ENCODE data around the gene SOX2. TPM values are rescaled to one million over a fixed set of nuclear protein-coding genes. Genes with fewer than 3 reads are reported as not detected.

SOX2 gene
- total RNA-seq, 1 experiment from 2014 or later, result 189 TPM

GRCh38 chr3:181705086-181705480 lies 6.6 kb upstream of the SOX2 start (continued):
- TF ChIP-seq, protein P1, sequence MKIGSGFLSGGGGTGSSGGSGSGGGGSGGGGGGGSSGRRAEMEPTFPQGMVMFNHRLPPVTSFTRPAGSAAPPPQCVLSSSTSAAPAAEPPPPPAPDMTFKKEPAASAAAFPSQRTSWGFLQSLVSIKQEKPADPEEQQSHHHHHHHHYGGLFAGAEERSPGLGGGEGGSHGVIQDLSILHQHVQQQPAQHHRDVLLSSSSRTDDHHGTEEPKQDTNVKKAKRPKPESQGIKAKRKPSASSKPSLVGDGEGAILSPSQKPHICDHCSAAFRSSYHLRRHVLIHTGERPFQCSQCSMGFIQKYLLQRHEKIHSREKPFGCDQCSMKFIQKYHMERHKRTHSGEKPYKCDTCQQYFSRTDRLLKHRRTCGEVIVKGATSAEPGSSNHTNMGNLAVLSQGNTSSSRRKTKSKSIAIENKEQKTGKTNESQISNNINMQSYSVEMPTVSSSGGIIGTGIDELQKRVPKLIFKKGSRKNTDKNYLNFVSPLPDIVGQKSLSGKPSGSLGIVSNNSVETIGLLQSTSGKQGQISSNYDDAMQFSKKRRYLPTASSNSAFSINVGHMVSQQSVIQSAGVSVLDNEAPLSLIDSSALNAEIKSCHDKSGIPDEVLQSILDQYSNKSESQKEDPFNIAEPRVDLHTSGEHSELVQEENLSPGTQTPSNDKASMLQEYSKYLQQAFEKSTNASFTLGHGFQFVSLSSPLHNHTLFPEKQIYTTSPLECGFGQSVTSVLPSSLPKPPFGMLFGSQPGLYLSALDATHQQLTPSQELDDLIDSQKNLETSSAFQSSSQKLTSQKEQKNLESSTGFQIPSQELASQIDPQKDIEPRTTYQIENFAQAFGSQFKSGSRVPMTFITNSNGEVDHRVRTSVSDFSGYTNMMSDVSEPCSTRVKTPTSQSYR (CRISPR knock-in tag; IDR thresholded peaks at IDR 0.05), result no peak

DNA sequence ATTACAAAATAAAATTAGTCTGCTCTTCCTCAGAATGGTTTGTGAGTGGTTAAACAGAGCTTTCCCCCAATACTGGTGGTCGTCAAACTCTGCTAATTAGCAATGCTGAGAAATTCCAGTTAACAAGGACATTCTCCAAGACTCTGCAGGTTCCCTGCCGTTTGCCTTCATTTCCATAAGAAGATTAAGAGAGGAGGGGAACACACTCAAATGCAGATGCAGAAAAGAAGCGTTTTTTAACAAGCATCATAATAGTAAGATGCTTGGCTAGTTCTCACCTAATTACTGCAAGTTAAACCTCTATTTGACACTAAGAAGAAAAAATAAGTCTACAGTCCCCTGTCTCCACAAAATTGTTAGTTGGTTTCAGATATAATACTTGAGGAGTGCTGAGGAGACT lies 3.7 kb upstream of the SOX2 start:
- H3K27me3 Mint-ChIP-seq (ENCODE audit: low read depth), result peaks cover 19% of the 10 kb centered on the region
- POLR2A ChIA-PET, result no interaction called here
- CTCF ChIA-PET, result no interaction called here
- no peaks in the 10 kb centered on the region for H3K9me3 Mint-ChIP-seq
- ATAC-seq (0 out of 2 replicates have a peak, but pooled peaks have one; percentile 1), DNase-seq (ENCODE audit: low spot score) (no peak)
- peak overlapping the region; percentile 51 for H3K4me3 Mint-ChIP-seq
- H3K27ac Mint-ChIP-seq, result peak overlapping the region; percentile 97
- H3K36me3 Mint-ChIP-seq, result peaks cover 6% of the 10 kb centered on the region
- peaks cover 64% of the 10 kb centered on the region for H3K4me1 Mint-ChIP-seq
- TF ChIP-seq TCF7 (CRISPR knock-in tag; IDR thresholded peaks at IDR 0.05; ENCODE audit: low read depth) (no peak), TEAD1 (CRISPR knock-in tag; IDR thresholded peaks at IDR 0.05) (peak; percentile 91), GABPB1 (CRISPR knock-in tag; IDR thresholded peaks at IDR 0.05) (no peak), CREB1 (CRISPR knock-in tag; IDR thresholded peaks at IDR 0.05) (no peak), OVOL2 (CRISPR knock-in tag; IDR thresholded peaks at IDR 0.05; ENCODE audit: borderline replicate concordance) (no peak), FOXP1 (CRISPR knock-in tag; IDR thresholded peaks at IDR 0.05; ENCODE audit: borderline replicate concordance) (no peak), MXD4 (CRISPR knock-in tag; IDR thresholded peaks at IDR 0.05; ENCODE audit: borderline replicate concordance) (no peak), ARID4B (CRISPR knock-in tag; IDR thresholded peaks at IDR 0.05; ENCODE audit: borderline replicate concordance) (no peak), USF1 (CRISPR knock-in tag; IDR thresholded peaks at IDR 0.05) (no peak), ETV6 (CRISPR knock-in tag; IDR thresholded peaks at IDR 0.05) (peak; percentile 71; the same call in 1 of the 2 replicates), PRRX2 (CRISPR knock-in tag; IDR thresholded peaks at IDR 0.05) (no peak), TP53 (CRISPR knock-in tag; IDR thresholded peaks at IDR 0.05) (no peak), NR2C2 (CRISPR knock-in tag; IDR thresholded peaks at IDR 0.05) (no peak)
- TF ChIP-seq, protein P2, sequence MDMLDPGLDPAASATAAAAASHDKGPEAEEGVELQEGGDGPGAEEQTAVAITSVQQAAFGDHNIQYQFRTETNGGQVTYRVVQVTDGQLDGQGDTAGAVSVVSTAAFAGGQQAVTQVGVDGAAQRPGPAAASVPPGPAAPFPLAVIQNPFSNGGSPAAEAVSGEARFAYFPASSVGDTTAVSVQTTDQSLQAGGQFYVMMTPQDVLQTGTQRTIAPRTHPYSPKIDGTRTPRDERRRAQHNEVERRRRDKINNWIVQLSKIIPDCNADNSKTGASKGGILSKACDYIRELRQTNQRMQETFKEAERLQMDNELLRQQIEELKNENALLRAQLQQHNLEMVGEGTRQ (CRISPR knock-in tag; IDR thresholded peaks at IDR 0.05), result no peak
- TF ChIP-seq, protein P3, sequence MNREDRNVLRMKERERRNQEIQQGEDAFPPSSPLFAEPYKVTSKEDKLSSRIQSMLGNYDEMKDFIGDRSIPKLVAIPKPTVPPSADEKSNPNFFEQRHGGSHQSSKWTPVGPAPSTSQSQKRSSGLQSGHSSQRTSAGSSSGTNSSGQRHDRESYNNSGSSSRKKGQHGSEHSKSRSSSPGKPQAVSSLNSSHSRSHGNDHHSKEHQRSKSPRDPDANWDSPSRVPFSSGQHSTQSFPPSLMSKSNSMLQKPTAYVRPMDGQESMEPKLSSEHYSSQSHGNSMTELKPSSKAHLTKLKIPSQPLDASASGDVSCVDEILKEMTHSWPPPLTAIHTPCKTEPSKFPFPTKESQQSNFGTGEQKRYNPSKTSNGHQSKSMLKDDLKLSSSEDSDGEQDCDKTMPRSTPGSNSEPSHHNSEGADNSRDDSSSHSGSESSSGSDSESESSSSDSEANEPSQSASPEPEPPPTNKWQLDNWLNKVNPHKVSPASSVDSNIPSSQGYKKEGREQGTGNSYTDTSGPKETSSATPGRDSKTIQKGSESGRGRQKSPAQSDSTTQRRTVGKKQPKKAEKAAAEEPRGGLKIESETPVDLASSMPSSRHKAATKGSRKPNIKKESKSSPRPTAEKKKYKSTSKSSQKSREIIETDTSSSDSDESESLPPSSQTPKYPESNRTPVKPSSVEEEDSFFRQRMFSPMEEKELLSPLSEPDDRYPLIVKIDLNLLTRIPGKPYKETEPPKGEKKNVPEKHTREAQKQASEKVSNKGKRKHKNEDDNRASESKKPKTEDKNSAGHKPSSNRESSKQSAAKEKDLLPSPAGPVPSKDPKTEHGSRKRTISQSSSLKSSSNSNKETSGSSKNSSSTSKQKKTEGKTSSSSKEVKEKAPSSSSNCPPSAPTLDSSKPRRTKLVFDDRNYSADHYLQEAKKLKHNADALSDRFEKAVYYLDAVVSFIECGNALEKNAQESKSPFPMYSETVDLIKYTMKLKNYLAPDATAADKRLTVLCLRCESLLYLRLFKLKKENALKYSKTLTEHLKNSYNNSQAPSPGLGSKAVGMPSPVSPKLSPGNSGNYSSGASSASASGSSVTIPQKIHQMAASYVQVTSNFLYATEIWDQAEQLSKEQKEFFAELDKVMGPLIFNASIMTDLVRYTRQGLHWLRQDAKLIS (CRISPR knock-in tag; IDR thresholded peaks at IDR 0.05; ENCODE audit: borderline replicate concordance), result peak; percentile 49; the same call in 1 of the 2 replicates
- TF ChIP-seq, protein P4, sequence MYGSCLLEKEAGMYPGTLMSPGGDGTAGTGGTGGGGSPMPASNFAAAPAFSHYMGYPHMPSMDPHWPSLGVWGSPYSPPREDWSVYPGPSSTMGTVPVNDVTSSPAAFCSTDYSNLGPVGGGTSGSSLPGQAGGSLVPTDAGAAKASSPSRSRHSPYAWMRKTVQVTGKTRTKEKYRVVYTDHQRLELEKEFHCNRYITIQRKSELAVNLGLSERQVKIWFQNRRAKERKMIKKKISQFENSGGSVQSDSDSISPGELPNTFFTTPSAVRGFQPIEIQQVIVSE (CRISPR knock-in tag; IDR thresholded peaks at IDR 0.05; ENCODE audit: borderline replicate concordance), result no peak
- TF ChIP-seq, protein P5, sequence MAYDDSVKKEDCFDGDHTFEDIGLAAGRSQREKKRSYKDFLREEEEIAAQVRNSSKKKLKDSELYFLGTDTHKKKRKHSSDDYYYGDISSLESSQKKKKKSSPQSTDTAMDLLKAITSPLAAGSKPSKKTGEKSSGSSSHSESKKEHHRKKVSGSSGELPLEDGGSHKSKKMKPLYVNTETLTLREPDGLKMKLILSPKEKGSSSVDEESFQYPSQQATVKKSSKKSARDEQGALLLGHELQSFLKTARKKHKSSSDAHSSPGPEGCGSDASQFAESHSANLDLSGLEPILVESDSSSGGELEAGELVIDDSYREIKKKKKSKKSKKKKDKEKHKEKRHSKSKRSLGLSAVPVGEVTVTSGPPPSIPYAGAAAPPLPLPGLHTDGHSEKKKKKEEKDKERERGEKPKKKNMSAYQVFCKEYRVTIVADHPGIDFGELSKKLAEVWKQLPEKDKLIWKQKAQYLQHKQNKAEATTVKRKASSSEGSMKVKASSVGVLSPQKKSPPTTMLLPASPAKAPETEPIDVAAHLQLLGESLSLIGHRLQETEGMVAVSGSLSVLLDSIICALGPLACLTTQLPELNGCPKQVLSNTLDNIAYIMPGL (CRISPR knock-in tag; IDR thresholded peaks at IDR 0.05), result no peak

Measured in WTC11 (cell line).